ENCODE data around the gene FAM149A. TPM values are rescaled to one million over a fixed set of nuclear protein-coding genes. Genes with fewer than 3 reads are reported as not detected.

FAM149A gene
- total RNA-seq, 5 donors from 2014 or later (not counting 1 experiment from before 2014, with no cell fraction given): 0.57 to 3.2 (median 1.1) TPM

DNA sequence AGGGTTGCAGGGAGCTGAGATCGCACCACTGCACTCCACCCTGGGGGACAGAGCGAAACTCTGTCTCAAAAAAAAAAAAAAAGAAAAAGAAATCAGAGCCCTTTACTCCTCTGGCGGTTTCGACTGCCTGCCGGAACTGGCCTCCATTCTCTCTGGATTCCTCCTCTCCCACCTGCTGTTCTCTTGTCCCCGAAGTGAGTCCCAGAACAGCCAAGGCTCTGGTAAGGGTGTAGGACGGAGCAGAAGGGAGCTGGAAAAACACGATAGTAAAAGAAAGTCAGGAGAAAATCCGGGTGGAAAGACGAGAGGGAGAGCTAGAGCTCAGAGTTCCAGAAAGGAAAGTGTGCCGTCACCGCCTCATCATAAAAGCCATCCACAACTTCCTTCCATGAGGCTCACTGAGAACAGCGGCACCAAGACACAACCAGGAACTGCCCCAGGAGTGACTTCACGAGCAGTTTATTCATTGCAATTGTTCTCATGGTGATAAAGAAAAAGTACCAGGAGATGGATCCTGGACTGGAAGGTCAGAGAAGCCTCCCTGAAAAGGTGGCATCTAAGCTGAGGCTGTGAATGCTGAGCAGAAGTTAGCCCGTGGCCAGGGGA is 23.2 kb upstream of the FAM149A start:
- Histone ChIP-seq H3K4me3 (ENCODE audit: control insufficient read depth in 1 of 2, extremely low read depth in 1 of 2, low read length in 1 of 2) (no peak overlapping the region), H3K4me1 (ENCODE audit: control insufficient read depth in 1 of 2, extremely low read depth in 1 of 2, insufficient read depth in 2 of 2, low read length in 2 of 2) (no peaks in the 10 kb centered on the region), H3K9me3 (no peaks in the 10 kb centered on the region), H3K36me3 (ENCODE audit: control insufficient read depth in 2 of 2, extremely low read depth in 1 of 2, insufficient read depth in 1 of 2, low read length in 1 of 2) (no peaks in the 10 kb centered on the region), H3K27ac (ENCODE audit: low read length) (no peak overlapping the region), H3K27me3 (replicated peaks in 1 of 2; ENCODE audit: control insufficient read depth in 2 of 2, extremely low read depth in 1 of 2, insufficient read depth in 2 of 2, low read length in 1 of 2) (no peaks in the 10 kb centered on the region)
- H3K4me3 Mint-ChIP-seq: no peak overlapping the region
- ChIA-PET CTCF (no interaction called here), POLR2A (interaction anchor here in 1 of 2 donors (1.9 kb wide), 1 partner anchor 13 kb away, joined by 4 read pairs; the partner anchor contains the start of gene TLR3)
- peaks cover 27% of the 10 kb centered on the region for H3K36me3 Mint-ChIP-seq
- no peak for ATAC-seq (replicated peaks in 1 of 4)
- WGBS (ENCODE audit: insufficient coverage): 83% methylated on average over 3 of the region's 15 CpGs
- no peak for DNase-seq
- H3K9me3 Mint-ChIP-seq: no peaks in the 10 kb centered on the region
- no peak overlapping the region for H3K27ac Mint-ChIP-seq
- H3K4me1 Mint-ChIP-seq: no peaks in the 10 kb centered on the region
- peaks cover 0 to 8% of the 10 kb centered on the region in 2 donors for H3K27me3 Mint-ChIP-seq

DNA sequence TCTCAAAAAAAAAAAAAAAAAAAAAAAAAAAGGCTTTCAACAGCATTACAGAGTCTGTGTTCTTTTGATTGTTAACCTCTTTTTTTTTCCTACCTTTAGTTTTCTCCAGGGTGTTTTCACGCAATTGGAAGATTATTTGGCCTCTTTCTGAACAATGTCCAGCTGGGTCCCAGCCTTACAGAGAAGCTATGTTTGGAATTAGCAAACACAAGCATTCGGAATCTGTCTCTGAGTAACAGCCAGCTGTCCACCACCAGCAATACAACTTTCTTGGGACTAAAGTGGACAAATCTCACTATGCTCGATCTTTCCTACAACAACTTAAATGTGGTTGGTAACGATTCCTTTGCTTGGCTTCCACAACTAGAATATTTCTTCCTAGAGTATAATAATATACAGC is 22.3 kb upstream of the FAM149A start:
- peaks cover 0 to 9% of the 10 kb centered on the region in 2 donors for H3K27me3 Mint-ChIP-seq
- no peak overlapping the region for H3K4me3 ChIP-seq (ENCODE audit: control insufficient read depth in 1 of 2, extremely low read depth in 1 of 2, low read length in 1 of 2)
- H3K9me3 Mint-ChIP-seq: no peaks in the 10 kb centered on the region
- no peaks in the 10 kb centered on the region for H3K4me1 Mint-ChIP-seq
- no peak overlapping the region for H3K27ac ChIP-seq (ENCODE audit: low read length)
- DNase-seq: no peak
- peaks cover 27% of the 10 kb centered on the region for H3K36me3 Mint-ChIP-seq
- H3K4me3 Mint-ChIP-seq: no peak overlapping the region
- ChIA-PET CTCF (interaction anchor here in 1 of 2 donors (0.7 kb wide), 1 partner anchor 64 kb away, joined by 8 read pairs; no protein-coding TSS in a partner anchor), POLR2A (interaction anchor here in 1 of 2 donors (0.7 to 1.3 kb wide), 2 partner anchors 14 to 314 kb away, joined by 3 to 7 read pairs; partner anchors contain the start of gene TLR3)
- no peaks in the 10 kb centered on the region for H3K9me3 ChIP-seq
- ATAC-seq (replicated peaks in 1 of 4): no peak
- H3K27me3 ChIP-seq (replicated peaks in 1 of 2; ENCODE audit: control insufficient read depth in 2 of 2, extremely low read depth in 1 of 2, insufficient read depth in 2 of 2, low read length in 1 of 2): no peaks in the 10 kb centered on the region
- no peaks in the 10 kb centered on the region for H3K4me1 ChIP-seq (ENCODE audit: control insufficient read depth in 1 of 2, extremely low read depth in 1 of 2, insufficient read depth in 2 of 2, low read length in 2 of 2)
- WGBS (ENCODE audit: insufficient coverage): 100% methylated on average over 1 of the region's 4 CpGs
- no peaks in the 10 kb centered on the region for H3K36me3 ChIP-seq (ENCODE audit: control insufficient read depth in 2 of 2, extremely low read depth in 1 of 2, insufficient read depth in 1 of 2, low read length in 1 of 2)
- H3K27ac Mint-ChIP-seq: no peak overlapping the region

DNA sequence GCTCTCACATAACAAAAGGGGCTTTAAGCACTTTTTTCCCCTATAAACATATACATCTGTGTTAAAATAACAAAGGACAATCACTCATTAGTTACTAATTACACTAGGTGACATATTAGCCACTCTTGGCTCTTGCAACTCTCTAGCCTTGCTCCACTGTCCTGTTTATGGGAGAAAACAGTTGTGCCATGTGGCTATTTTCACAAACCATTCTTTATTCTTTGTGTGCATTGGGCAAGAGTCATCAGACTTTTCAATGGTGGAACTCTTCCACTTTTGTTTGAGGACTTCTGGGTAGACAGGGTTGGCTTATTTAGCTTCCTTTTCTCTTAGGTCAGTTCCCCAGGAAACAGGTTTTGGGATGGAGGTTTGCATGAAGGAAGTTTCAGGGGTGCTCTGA is 16.0 kb upstream of the FAM149A start:
- Histone ChIP-seq H3K27ac (ENCODE audit: low read length) (no peak overlapping the region), H3K36me3 (ENCODE audit: control insufficient read depth in 2 of 2, extremely low read depth in 1 of 2, insufficient read depth in 1 of 2, low read length in 1 of 2) (no peaks in the 10 kb centered on the region), H3K4me3 (ENCODE audit: control insufficient read depth in 1 of 2, extremely low read depth in 1 of 2, low read length in 1 of 2) (no peak overlapping the region), H3K4me1 (ENCODE audit: control insufficient read depth in 1 of 2, extremely low read depth in 1 of 2, insufficient read depth in 2 of 2, low read length in 2 of 2) (no peaks in the 10 kb centered on the region), H3K27me3 (replicated peaks in 1 of 2; ENCODE audit: control insufficient read depth in 2 of 2, extremely low read depth in 1 of 2, insufficient read depth in 2 of 2, low read length in 1 of 2) (no peaks in the 10 kb centered on the region), H3K9me3 (no peaks in the 10 kb centered on the region)
- CTCF ChIA-PET: interaction anchor here in 1 of 2 donors (0.7 kb wide), 1 partner anchor 10 kb away, joined by 3 read pairs; no protein-coding TSS in a partner anchor
- peaks cover 3% of the 10 kb centered on the region for H3K36me3 Mint-ChIP-seq
- no peak overlapping the region for H3K27ac Mint-ChIP-seq
- peaks cover 2 to 18% of the 10 kb centered on the region in 2 donors for H3K27me3 Mint-ChIP-seq
- ATAC-seq (replicated peaks in 1 of 4) (no peak), DNase-seq (no peak)
- POLR2A ChIA-PET: no interaction called here
- H3K9me3 Mint-ChIP-seq: no peaks in the 10 kb centered on the region
- no peak overlapping the region for H3K4me3 Mint-ChIP-seq
- no peaks in the 10 kb centered on the region for H3K4me1 Mint-ChIP-seq

DNA sequence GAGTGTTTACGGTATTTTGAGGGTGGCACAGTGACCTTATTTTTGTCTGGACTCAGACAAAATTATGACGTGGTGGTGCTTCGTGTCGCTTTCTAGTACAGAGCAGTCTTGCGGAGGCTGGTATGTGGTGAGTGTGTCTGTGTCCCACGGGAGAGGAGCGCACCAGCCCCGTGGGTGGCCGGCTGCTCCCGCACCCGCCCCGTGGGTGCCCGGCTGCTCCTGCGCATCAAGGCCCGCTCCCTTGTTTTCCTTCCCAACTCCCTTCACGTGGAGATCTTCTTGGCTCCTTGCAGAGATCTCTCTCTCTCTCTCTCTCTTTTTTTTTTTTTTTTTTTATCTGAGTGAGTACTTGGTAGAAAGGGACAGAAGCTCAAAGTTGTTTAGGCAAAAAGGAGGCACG is 12.2 kb upstream of the FAM149A start:
- Histone ChIP-seq H3K27me3 (replicated peaks in 1 of 2; ENCODE audit: control insufficient read depth in 2 of 2, extremely low read depth in 1 of 2, insufficient read depth in 2 of 2, low read length in 1 of 2) (peaks cover 0 to 3% of the 10 kb centered on the region in 2 experiments), H3K4me1 (ENCODE audit: control insufficient read depth in 1 of 2, extremely low read depth in 1 of 2, insufficient read depth in 2 of 2, low read length in 2 of 2) (no peaks in the 10 kb centered on the region), H3K9me3 (no peaks in the 10 kb centered on the region), H3K4me3 (ENCODE audit: control insufficient read depth in 1 of 2, extremely low read depth in 1 of 2, low read length in 1 of 2) (no peak overlapping the region), H3K36me3 (ENCODE audit: control insufficient read depth in 2 of 2, extremely low read depth in 1 of 2, insufficient read depth in 1 of 2, low read length in 1 of 2) (no peaks in the 10 kb centered on the region), H3K27ac (ENCODE audit: low read length) (no peak overlapping the region)
- Mint-ChIP-seq H3K27me3 (peaks cover 9 to 32% of the 10 kb centered on the region in 2 donors), H3K36me3 (no peaks in the 10 kb centered on the region), H3K27ac (no peak overlapping the region), H3K4me3 (no peak overlapping the region), H3K9me3 (no peaks in the 10 kb centered on the region), H3K4me1 (no peaks in the 10 kb centered on the region)
- POLR2A ChIA-PET: no interaction called here
- DNase-seq (no peak), ATAC-seq (replicated peaks in 1 of 4) (no peak)
- CTCF ChIA-PET: no interaction called here
- WGBS (ENCODE audit: insufficient coverage): 92% methylated on average over 12 of the region's 17 CpGs

- H3K4me1 Mint-ChIP-seq: no peaks in the 10 kb centered on the region
- WGBS (ENCODE audit: insufficient coverage): 86% methylated on average over 7 of the region's 13 CpGs
- Histone ChIP-seq H3K9me3 (no peaks in the 10 kb centered on the region), H3K4me3 (ENCODE audit: control insufficient read depth in 1 of 2, extremely low read depth in 1 of 2, low read length in 1 of 2) (no peak overlapping the region), H3K27ac (ENCODE audit: low read length) (no peak overlapping the region), H3K4me1 (ENCODE audit: control insufficient read depth in 1 of 2, extremely low read depth in 1 of 2, insufficient read depth in 2 of 2, low read length in 2 of 2) (no peaks in the 10 kb centered on the region), H3K36me3 (ENCODE audit: control insufficient read depth in 2 of 2, extremely low read depth in 1 of 2, insufficient read depth in 1 of 2, low read length in 1 of 2) (no peaks in the 10 kb centered on the region), H3K27me3 (replicated peaks in 1 of 2; ENCODE audit: control insufficient read depth in 2 of 2, extremely low read depth in 1 of 2, insufficient read depth in 2 of 2, low read length in 1 of 2) (peaks cover 0 to 6% of the 10 kb centered on the region in 2 experiments)
- peaks cover 12 to 18% of the 10 kb centered on the region in 2 donors for H3K27me3 Mint-ChIP-seq
- ATAC-seq (replicated peaks in 1 of 4): no peak
- no peaks in the 10 kb centered on the region for H3K9me3 Mint-ChIP-seq
- DNase-seq: no peak
- POLR2A ChIA-PET: no interaction called here
- no peak overlapping the region for H3K4me3 Mint-ChIP-seq
- no peak overlapping the region for H3K27ac Mint-ChIP-seq
- CTCF ChIA-PET: no interaction called here
- H3K36me3 Mint-ChIP-seq: no peaks in the 10 kb centered on the region
Observed at GRCh38 chr4:186095406-186095805, 9.1 kb upstream of the FAM149A start.

DNA sequence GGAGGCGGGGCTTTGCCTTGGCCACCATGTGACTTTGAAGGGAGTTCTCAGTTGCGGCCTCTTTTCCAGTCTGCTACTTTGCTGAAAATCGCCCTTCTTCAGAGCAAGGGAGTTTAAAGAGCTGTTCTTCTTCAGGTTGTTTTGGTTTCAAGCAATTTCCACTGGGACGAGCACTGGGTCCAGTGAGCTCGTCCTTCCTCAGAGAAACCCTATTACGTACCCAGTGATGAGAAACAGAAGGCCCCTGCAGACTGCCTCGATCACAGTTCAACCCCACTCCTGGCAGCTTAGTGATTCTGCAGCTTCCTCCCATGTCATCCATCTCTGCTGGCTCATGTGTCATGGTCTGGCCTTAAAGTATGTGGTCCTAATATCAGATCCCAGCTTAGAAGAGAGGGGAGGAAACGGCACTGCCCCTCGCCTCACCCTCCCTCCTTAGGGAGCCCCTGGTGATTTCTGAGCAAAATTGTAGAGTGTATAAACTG is 7.8 kb upstream of the FAM149A start:
- Histone ChIP-seq H3K36me3 (ENCODE audit: control insufficient read depth in 2 of 2, extremely low read depth in 1 of 2, insufficient read depth in 1 of 2, low read length in 1 of 2) (no peaks in the 10 kb centered on the region), H3K4me3 (ENCODE audit: control insufficient read depth in 1 of 2, extremely low read depth in 1 of 2, low read length in 1 of 2) (no peak overlapping the region), H3K27ac (ENCODE audit: low read length) (no peak overlapping the region), H3K4me1 (ENCODE audit: control insufficient read depth in 1 of 2, extremely low read depth in 1 of 2, insufficient read depth in 2 of 2, low read length in 2 of 2) (no peaks in the 10 kb centered on the region), H3K9me3 (no peaks in the 10 kb centered on the region), H3K27me3 (replicated peaks in 1 of 2; ENCODE audit: control insufficient read depth in 2 of 2, extremely low read depth in 1 of 2, insufficient read depth in 2 of 2, low read length in 1 of 2) (peaks cover 0 to 9% of the 10 kb centered on the region in 2 experiments)
- Mint-ChIP-seq H3K4me1 (no peaks in the 10 kb centered on the region), H3K4me3 (no peak overlapping the region), H3K36me3 (no peaks in the 10 kb centered on the region), H3K27me3 (peaks cover 12 to 18% of the 10 kb centered on the region in 2 donors), H3K9me3 (no peaks in the 10 kb centered on the region), H3K27ac (no peak overlapping the region)
- ChIA-PET CTCF (no interaction called here), POLR2A (no interaction called here)
- WGBS (ENCODE audit: insufficient coverage): 82% methylated on average over 5 of the region's 9 CpGs
- DNase-seq (no peak), ATAC-seq (replicated peaks in 1 of 4) (no peak)

All from T-cell (primary cell).